Anterior cingulate cortex (tissue), 58 donors: Measurements from ENCODE around the gene NCKAP5.

Source experiments
- DNase-seq, 58 donors: peaks; one replicate each; lab custom pipeline; 2025; lab: John Stamatoyannopoulos, UW

Gene NCKAP5

GRCh38 chr2:133177196-133177595 lies 391.1 kb downstream of the NCKAP5 start:
- DNase-seq: no peak

GRCh38 chr2:133175926-133176325 lies 392.3 kb downstream of the NCKAP5 start:
- no peak for DNase-seq

GRCh38 chr2:133173224-133173623 lies 395.0 kb downstream of the NCKAP5 start:
- DNase-seq: no peak

- DNase-seq: peak in 2 of 58 donors; percentile 19 to 64
These were observed 396.8 kb downstream of the NCKAP5 start for GRCh38 chr2:133171393-133172004.

GRCh38 chr2:133169274-133169912 lies 398.9 kb downstream of the NCKAP5 start:
- DNase-seq: no peak

- no peak for DNase-seq
These were observed 400.3 kb downstream of the NCKAP5 start for GRCh38 chr2:133167990-133168389.

- DNase-seq: no peak
These were observed 401.0 kb downstream of the NCKAP5 start for GRCh38 chr2:133167223-133167622.

GRCh38 chr2:133166031-133166430 lies 402.2 kb downstream of the NCKAP5 start:
- DNase-seq: no peak

- DNase-seq: no peak
These were observed 405.2 kb downstream of the NCKAP5 start for GRCh38 chr2:133163111-133163510.

- no peak for DNase-seq
These were observed 409.8 kb downstream of the NCKAP5 start for GRCh38 chr2:133158442-133158841.

- DNase-seq: no peak
These were observed 410.2 kb downstream of the NCKAP5 start for GRCh38 chr2:133158024-133158423.

- DNase-seq: no peak
These were observed 411.1 kb downstream of the NCKAP5 start for GRCh38 chr2:133157141-133157540.

- no peak for DNase-seq
These were observed 415.5 kb downstream of the NCKAP5 start for GRCh38 chr2:133152801-133153200.

- DNase-seq: no peak
These were observed 420.1 kb downstream of the NCKAP5 start for GRCh38 chr2:133148187-133148586.

GRCh38 chr2:133146893-133147292 lies 421.4 kb downstream of the NCKAP5 start:
- DNase-seq: peak in 1 of 58 donors; percentile 1

GRCh38 chr2:133143645-133144044 lies 424.6 kb downstream of the NCKAP5 start:
- no peak for DNase-seq

GRCh38 chr2:133142087-133142486 lies 426.2 kb downstream of the NCKAP5 start:
- DNase-seq: no peak

- DNase-seq: no peak
These were observed 427.6 kb downstream of the NCKAP5 start for GRCh38 chr2:133140620-133141019.

- peak in 1 of 58 donors; percentile 30 for DNase-seq
These were observed 428.3 kb downstream of the NCKAP5 start for GRCh38 chr2:133139847-133140533.

GRCh38 chr2:133138693-133139092 lies 429.6 kb downstream of the NCKAP5 start:
- no peak for DNase-seq

GRCh38 chr2:133135035-133135654 lies 433.1 kb downstream of the NCKAP5 start:
- DNase-seq: no peak
